ENCODE measurements around the gene C20orf204. TPM values are rescaled to one million over a fixed set of nuclear protein-coding genes. Genes with fewer than 3 reads are reported as not detected.

C20orf204 gene
- total and polyA plus RNA-seq, 3 donors from 2014 or later: 2.9 to 8.3 (median 4.5) TPM

GRCh38 chr20:64062276-64062595 lies 26.3 kb downstream of the C20orf204 start:
- TF ChIP-seq CTCF (IDR thresholded peaks at IDR 0.05) (no peak), POLR2A (IDR thresholded peaks at IDR 0.05) (no peak)
- intact Hi-C loops (cut with DNase I; ENCODE audit: low total_unique reads): no loop called here
- H3K36me3 ChIP-seq (ENCODE audit: low read depth, missing control alignments): no peaks in the 10 kb centered on the region
- H3K27me3 ChIP-seq: no peaks in the 10 kb centered on the region
- peak overlapping the region; percentile 65 to 85 for H3K27ac ChIP-seq
- 30 to 38% methylated on average over 2 to 4 of the region's 5 CpGs for WGBS, 2 donors
- no peaks in the 10 kb centered on the region for H3K9me3 ChIP-seq
- peak overlapping the region; percentile 86 to 91 for H3K4me3 ChIP-seq
- H3K4me1 ChIP-seq: peaks cover 20% of the 10 kb centered on the region
- DNase-seq: no peak

GRCh38 chr20:64062596-64063388 lies 26.8 kb downstream of the C20orf204 start, which contains the start of gene TCEA2:
Gene TCEA2, plus strand, starts transcription at chr20:64063198. Its CDS starts 115 bp downstream, at chr20:64063313.
- H3K4me3 ChIP-seq: peak within 1 kb of the TSS; percentile 86 to 91
- no peaks in the 10 kb centered on the region for H3K9me3 ChIP-seq
- intact Hi-C loops (cut with DNase I; ENCODE audit: low total_unique reads): no loop called here
- peak in 1 of 3 experiments; percentile 12 for TF ChIP-seq CTCF (IDR thresholded peaks at IDR 0.05)
- no peak for TF ChIP-seq POLR2A (IDR thresholded peaks at IDR 0.05)
- peaks cover 20% of the 10 kb centered on the region for H3K4me1 ChIP-seq
- H3K27ac ChIP-seq: peak within 1 kb of the TSS; percentile 65 to 85
- WGBS, 2 donors: 1% methylated on average over 76 of the region's 85 CpGs; no CpG with 5 or more reads in 1 of the 2 donors
- DNase-seq: peak; percentile 99
- H3K27me3 ChIP-seq: no peaks in the 10 kb centered on the region
- H3K36me3 ChIP-seq (ENCODE audit: low read depth, missing control alignments): no peaks in the 10 kb centered on the region

- intact Hi-C loops (cut with DNase I; ENCODE audit: low total_unique reads): no loop called here
- Histone ChIP-seq H3K36me3 (ENCODE audit: low read depth, missing control alignments) (no peaks in the 10 kb centered on the region), H3K4me1 (peaks cover 20% of the 10 kb centered on the region), H3K9me3 (no peaks in the 10 kb centered on the region), H3K27me3 (no peaks in the 10 kb centered on the region), H3K4me3 (peak overlapping the region; percentile 86 to 91), H3K27ac (peak overlapping the region; percentile 65 to 85)
- 1% methylated on average over 31 to 44 of the region's 51 CpGs for WGBS, 2 donors
- TF ChIP-seq POLR2A (IDR thresholded peaks at IDR 0.05) (no peak), CTCF (IDR thresholded peaks at IDR 0.05) (no peak)
- peak; percentile 69 for DNase-seq
Observed at GRCh38 chr20:64063389-64064144, 27.6 kb downstream of the C20orf204 start.

GRCh38 chr20:64064145-64064698 lies 28.2 kb downstream of the C20orf204 start:
- Histone ChIP-seq H3K27ac (peak overlapping the region; percentile 65 to 85), H3K9me3 (no peaks in the 10 kb centered on the region), H3K4me1 (peaks cover 20% of the 10 kb centered on the region), H3K36me3 (ENCODE audit: low read depth, missing control alignments) (no peaks in the 10 kb centered on the region), H3K27me3 (no peaks in the 10 kb centered on the region), H3K4me3 (peak overlapping the region; percentile 86 to 91)
- no peak for DNase-seq
- TF ChIP-seq CTCF (IDR thresholded peaks at IDR 0.05) (no peak), POLR2A (IDR thresholded peaks at IDR 0.05) (no peak)
- 14% methylated on average over 10 to 12 of the region's 12 CpGs for WGBS, 2 donors
- intact Hi-C loops (cut with DNase I; ENCODE audit: low total_unique reads): no loop called here

Data from testis (tissue), 3 donors.